Measurements from ENCODE around the gene SNPH. TPM values are rescaled to one million over a fixed set of nuclear protein-coding genes. Genes with fewer than 3 reads are reported as not detected.

Gene SNPH
- total and polyA plus RNA-seq, 4 donors, result 1.2 to 3.3 (median 2.1) TPM

GRCh38 chr20:1334761-1335160 lies 68.7 kb downstream of the SNPH start:
- ATAC-seq (ENCODE audit: insufficient read depth, low FRiP score) (no peak), DNase-seq (no peak)
- Histone ChIP-seq H3K4me3 (no peak overlapping the region), H3K36me3 (ENCODE audit: control insufficient read depth in 4 of 4, insufficient read depth in 4 of 4, low read length in 4 of 4) (peaks cover 0 to 6% (median 0%) of the 10 kb centered on the region in 4 donors), H3K27me3 (ENCODE audit: control insufficient read depth in 3 of 3, insufficient read depth in 3 of 3, low read length in 2 of 3) (no peaks in the 10 kb centered on the region), H3K9ac (ENCODE audit: insufficient read depth in 1 of 2, low read length in 2 of 2) (no peak overlapping the region), H3K27ac (ENCODE audit: low read depth in 1 of 2, low read length in 1 of 2) (peak overlapping the region in 1 of 2 donors; percentile 64), H3K9me3 (ENCODE audit: control insufficient read depth in 4 of 4, insufficient read depth in 3 of 4, low read length in 3 of 4) (no peaks in the 10 kb centered on the region), H3K4me1 (ENCODE audit: control insufficient read depth in 5 of 5, insufficient read depth in 5 of 5, low read length in 5 of 5) (peaks cover 0 to 35% (median 5%) of the 10 kb centered on the region in 5 donors)
- TF ChIP-seq, protein P1, sequence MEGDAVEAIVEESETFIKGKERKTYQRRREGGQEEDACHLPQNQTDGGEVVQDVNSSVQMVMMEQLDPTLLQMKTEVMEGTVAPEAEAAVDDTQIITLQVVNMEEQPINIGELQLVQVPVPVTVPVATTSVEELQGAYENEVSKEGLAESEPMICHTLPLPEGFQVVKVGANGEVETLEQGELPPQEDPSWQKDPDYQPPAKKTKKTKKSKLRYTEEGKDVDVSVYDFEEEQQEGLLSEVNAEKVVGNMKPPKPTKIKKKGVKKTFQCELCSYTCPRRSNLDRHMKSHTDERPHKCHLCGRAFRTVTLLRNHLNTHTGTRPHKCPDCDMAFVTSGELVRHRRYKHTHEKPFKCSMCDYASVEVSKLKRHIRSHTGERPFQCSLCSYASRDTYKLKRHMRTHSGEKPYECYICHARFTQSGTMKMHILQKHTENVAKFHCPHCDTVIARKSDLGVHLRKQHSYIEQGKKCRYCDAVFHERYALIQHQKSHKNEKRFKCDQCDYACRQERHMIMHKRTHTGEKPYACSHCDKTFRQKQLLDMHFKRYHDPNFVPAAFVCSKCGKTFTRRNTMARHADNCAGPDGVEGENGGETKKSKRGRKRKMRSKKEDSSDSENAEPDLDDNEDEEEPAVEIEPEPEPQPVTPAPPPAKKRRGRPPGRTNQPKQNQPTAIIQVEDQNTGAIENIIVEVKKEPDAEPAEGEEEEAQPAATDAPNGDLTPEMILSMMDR (IDR thresholded peaks at IDR 0.05; ENCODE audit: control extremely low read depth, extremely low read depth), result no peak
- 58 to 59% methylated on average over 3 of the region's 3 CpGs for WGBS, 2 donors

DNA sequence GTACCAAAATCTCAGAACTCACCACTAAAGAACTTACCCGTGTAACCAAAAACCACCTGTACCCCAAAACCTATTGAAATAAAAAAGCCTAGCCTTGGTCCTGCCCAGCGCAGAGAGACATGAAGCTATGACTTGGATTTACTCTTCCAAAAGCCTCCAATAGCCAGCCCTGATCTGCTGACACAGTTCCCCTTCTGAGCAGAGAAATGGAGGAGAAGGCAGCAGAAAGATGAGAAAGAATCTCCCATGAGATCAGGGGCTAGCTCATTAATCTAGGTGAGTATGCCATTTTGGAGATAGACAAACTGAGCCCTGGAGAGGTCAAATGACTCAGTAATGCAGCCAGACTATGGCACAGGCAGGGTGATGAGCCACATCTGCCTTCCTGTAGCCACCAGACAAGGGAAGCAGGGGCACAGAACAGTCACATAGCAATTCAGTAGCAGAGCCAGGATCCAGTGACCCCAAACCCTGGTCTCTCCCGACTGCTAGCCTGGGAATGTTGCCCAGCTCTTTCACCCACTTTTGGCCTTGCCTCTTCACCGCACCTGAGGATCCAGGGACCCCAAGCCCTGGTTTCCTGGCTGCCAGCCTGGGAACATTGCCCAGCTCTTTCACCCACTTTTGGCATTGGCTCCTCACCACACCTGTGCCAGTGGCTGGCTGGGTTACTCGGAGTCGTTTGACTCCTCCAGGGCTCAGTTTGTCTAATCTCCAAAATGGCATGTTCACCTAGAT lies 70.0 kb downstream of the SNPH start:
- WGBS, 2 donors, result 58 to 70% methylated on average over 6 of the region's 6 CpGs
- no peak for ATAC-seq (ENCODE audit: insufficient read depth, low FRiP score)
- Histone ChIP-seq H3K9ac (ENCODE audit: insufficient read depth in 1 of 2, low read length in 2 of 2) (no peak overlapping the region), H3K27me3 (ENCODE audit: control insufficient read depth in 3 of 3, insufficient read depth in 3 of 3, low read length in 2 of 3) (no peaks in the 10 kb centered on the region), H3K36me3 (ENCODE audit: control insufficient read depth in 4 of 4, insufficient read depth in 4 of 4, low read length in 4 of 4) (peaks cover 0 to 6% (median 0%) of the 10 kb centered on the region in 4 donors), H3K27ac (ENCODE audit: low read depth in 1 of 2, low read length in 1 of 2) (peak overlapping the region; percentile 58 to 75), H3K9me3 (ENCODE audit: control insufficient read depth in 4 of 4, insufficient read depth in 3 of 4, low read length in 3 of 4) (no peaks in the 10 kb centered on the region), H3K4me1 (ENCODE audit: control insufficient read depth in 5 of 5, insufficient read depth in 5 of 5, low read length in 5 of 5) (peaks cover 0 to 24% (median 5%) of the 10 kb centered on the region in 5 donors), H3K4me3 (no peak overlapping the region)
- no peak for DNase-seq
- TF ChIP-seq, protein P1 (IDR thresholded peaks at IDR 0.05; ENCODE audit: control extremely low read depth, extremely low read depth), result no peak

DNA sequence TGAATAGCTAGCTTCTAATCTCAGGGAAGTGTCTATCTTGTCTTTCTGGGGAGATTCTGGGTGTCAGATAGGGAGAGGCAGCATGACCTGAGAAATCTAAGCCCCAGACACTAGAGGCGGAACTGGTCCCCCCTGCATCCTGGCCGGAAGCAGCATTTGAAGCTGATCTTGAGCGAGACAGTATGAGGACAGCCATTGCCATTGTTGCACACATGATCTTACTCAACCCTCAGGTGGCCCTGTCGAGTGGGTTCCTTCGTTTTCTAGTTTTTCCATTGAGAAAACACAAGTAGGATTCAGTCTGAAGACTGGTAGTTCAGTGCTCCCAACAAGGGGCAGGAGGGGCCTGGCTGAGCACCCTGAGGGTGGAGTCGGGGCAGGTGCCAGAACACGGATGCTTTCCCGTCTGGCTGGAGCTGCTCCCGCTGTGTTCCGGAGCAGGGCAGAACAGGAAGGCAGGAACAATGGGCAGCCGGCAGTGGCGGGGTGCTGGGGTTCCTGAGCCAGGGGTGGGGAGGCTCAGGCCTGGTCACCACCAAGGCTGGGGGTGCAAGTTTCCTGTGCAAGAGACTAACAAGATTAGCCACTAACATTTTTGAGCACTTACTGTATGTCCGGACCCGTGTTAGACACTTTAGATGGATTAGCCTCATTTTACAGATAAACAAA lies 70.7 kb downstream of the SNPH start:
- H3K4me3 ChIP-seq, result no peak overlapping the region
- peak overlapping the region; percentile 58 to 75 for H3K27ac ChIP-seq (ENCODE audit: low read depth in 1 of 2, low read length in 1 of 2)
- no peak overlapping the region for H3K9ac ChIP-seq (ENCODE audit: insufficient read depth in 1 of 2, low read length in 2 of 2)
- WGBS, 2 donors, result 19 to 21% methylated on average over 14 of the region's 14 CpGs
- DNase-seq (peak in 2 of 3 donors; percentile 25 to 50), ATAC-seq (ENCODE audit: insufficient read depth, low FRiP score) (peak; percentile 74)
- H3K9me3 ChIP-seq (ENCODE audit: control insufficient read depth in 4 of 4, insufficient read depth in 3 of 4, low read length in 3 of 4), result no peaks in the 10 kb centered on the region
- TF ChIP-seq, protein P1 (IDR thresholded peaks at IDR 0.05; ENCODE audit: control extremely low read depth, extremely low read depth), result no peak
- H3K27me3 ChIP-seq (ENCODE audit: control insufficient read depth in 3 of 3, insufficient read depth in 3 of 3, low read length in 2 of 3), result no peaks in the 10 kb centered on the region
- H3K4me1 ChIP-seq (ENCODE audit: control insufficient read depth in 5 of 5, insufficient read depth in 5 of 5, low read length in 5 of 5), result peaks cover 0 to 23% (median 5%) of the 10 kb centered on the region in 5 donors
- peaks cover 0 to 6% (median 0%) of the 10 kb centered on the region in 4 donors for H3K36me3 ChIP-seq (ENCODE audit: control insufficient read depth in 4 of 4, insufficient read depth in 4 of 4, low read length in 4 of 4)
